GM06990 (cell line): ENCODE data around the gene HINT2.

Experiments used
- DNase-seq: peaks from one replicate; pipeline ENCODE4 v3.0.0-alpha.2; 2011; ENCODE audit not compliant: insufficient read length; ENCODE audit errors: extremely low read depth
- H3K27me3 ChIP-seq: replicated peaks from 2 replicates; pipeline ENCODE4 v1.6.0; 2011; ENCODE audit warnings: low read length; ENCODE audit not compliant: control insufficient read depth, insufficient read depth
- H3K36me3 ChIP-seq: 2 replicates; pipeline ENCODE4 v1.5.1; 2011; ENCODE audit warnings: low read length; ENCODE audit not compliant: control insufficient read depth, insufficient read depth
- H3K4me3 ChIP-seq: replicated peaks from 2 replicates; pipeline ENCODE4 v1.5.1; 2011; ENCODE audit warnings: low read depth, mild to moderate bottlenecking, control low read depth, low read length
- CTCF ChIP-seq: IDR thresholded peaks from 2 replicates; pipeline ENCODE4 v1.5.1; 2011; ENCODE audit warnings: low read length, control low read depth, mild to moderate bottlenecking, inconsistent platforms; ENCODE audit not compliant: insufficient read depth, poor library complexity, severe bottlenecking

Gene HINT2

GRCh38 chr9:35844628-35845270 is 29.9 kb upstream of the HINT2 start:
- Histone ChIP-seq H3K36me3 (no peaks in the 10 kb centered on the region), H3K4me3 (no peak overlapping the region), H3K27me3 (no peaks in the 10 kb centered on the region)
- no peak for TF ChIP-seq CTCF
- no peak for DNase-seq

GRCh38 chr9:35842795-35843194 is 28.0 kb upstream of the HINT2 start:
- DNase-seq: peak; percentile 42
- H3K4me3 ChIP-seq: no peak overlapping the region
- TF ChIP-seq CTCF: no peak

GRCh38 chr9:35842020-35842745 is 27.3 kb upstream of the HINT2 start:
- H3K27me3 ChIP-seq: no peaks in the 10 kb centered on the region
- no peak for TF ChIP-seq CTCF
- H3K4me3 ChIP-seq: no peak overlapping the region
- no peaks in the 10 kb centered on the region for H3K36me3 ChIP-seq
- no peak for DNase-seq

More at GRCh38 chr9:35842795-35843194, 28.0 kb upstream of the HINT2 start:
- no peaks in the 10 kb centered on the region for H3K36me3 ChIP-seq
- no peaks in the 10 kb centered on the region for H3K27me3 ChIP-seq

GRCh38 chr9:35841645-35841900 is 26.7 kb upstream of the HINT2 start:
- H3K27me3 ChIP-seq: no peaks in the 10 kb centered on the region
- no peaks in the 10 kb centered on the region for H3K36me3 ChIP-seq
- TF ChIP-seq CTCF: no peak
- no peak overlapping the region for H3K4me3 ChIP-seq
- DNase-seq: no peak

- Histone ChIP-seq H3K4me3 (no peak overlapping the region), H3K36me3 (no peaks in the 10 kb centered on the region), H3K27me3 (no peaks in the 10 kb centered on the region)
- DNase-seq: no peak
- no peak for TF ChIP-seq CTCF
Measured at GRCh38 chr9:35840881-35841644, 26.2 kb upstream of the HINT2 start.
